ENCODE measurements around the gene LRP8. TPM values are rescaled to one million over a fixed set of nuclear protein-coding genes. Genes with fewer than 3 reads are reported as not detected.

Gene LRP8
- total and polyA plus RNA-seq, 9 of the 15 experiments (the other 6 are each of a cell fraction or from before 2014, with no cell fraction given) = 7.1 to 56.1 (median 31.3) TPM

DNA sequence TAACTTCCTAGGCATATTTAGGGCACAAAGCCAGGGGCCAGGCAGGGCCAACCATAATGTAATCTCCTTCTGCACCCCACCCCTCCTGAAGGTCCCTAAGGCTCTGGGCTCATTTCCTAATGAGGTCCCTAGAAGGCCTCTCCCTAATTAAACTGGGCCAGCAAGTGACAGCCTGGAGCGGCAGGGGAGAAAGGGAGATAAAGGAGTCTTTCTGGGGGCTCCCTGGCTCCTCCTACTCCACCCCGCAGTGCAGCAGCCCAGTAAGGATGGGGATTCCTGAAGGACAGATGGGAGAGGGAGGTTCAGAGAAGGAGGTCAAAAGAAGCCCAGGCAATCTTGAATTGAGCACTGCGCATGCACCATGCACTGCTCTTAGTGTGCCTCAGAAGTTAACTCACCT, 12.8 kb downstream of the LRP8 start:
- H2AFZ ChIP-seq (ENCODE audit: low read depth, low read length) = no peak overlapping the region
- no peak overlapping the region for H3K27ac ChIP-seq (ENCODE audit: extremely low read depth, low read depth, low read length)
- no peaks in the 10 kb centered on the region for H3K9me3 ChIP-seq (replicated peaks; ENCODE audit: control insufficient read depth, insufficient read depth, low read depth, low read length)
- no peak overlapping the region for H3K4me2 ChIP-seq (ENCODE audit: insufficient read depth, low read length)
- in situ Hi-C loops (cut with MboI) = no loop called here
- peaks cover 26% of the 10 kb centered on the region for H4K20me1 ChIP-seq (replicated peaks; ENCODE audit: control insufficient read depth, insufficient read depth, low read length)
- BruUV-seq (replicated peaks) = no TSS peak
- H3K9ac ChIP-seq (ENCODE audit: insufficient read depth in 1 of 2, low read depth in 2 of 2, low read length in 2 of 2) = no peak overlapping the region
- ChIA-PET CTCF (ENCODE audit: low intra/inter-chr PET ratio) (no interaction called here), POLR2A (no interaction called here)
- ATAC-seq = no peak
- 76% methylated on average over 3 of the region's 3 CpGs for WGBS (ENCODE audit: insufficient coverage, low coverage, missing lambda C conversion rate)
- H3K4me3 ChIP-seq = no peak overlapping the region
- peaks cover 0 to 30% of the 10 kb centered on the region in 2 experiments; a peak in 4 of 5 replicates for H3K4me1 ChIP-seq (replicated peaks in 1 of 2; ENCODE audit: control insufficient read depth in 2 of 2, insufficient read depth in 2 of 2, low read length in 2 of 2)
- no peak for DNase-seq (ENCODE audit: extremely low read depth in 1 of 4, low spot score in 3 of 4)
- H3K9me1 ChIP-seq (ENCODE audit: control insufficient read depth, insufficient read depth, low read length) = no peaks in the 10 kb centered on the region
- no peak for FAIRE-seq
- no peaks in the 10 kb centered on the region for H3K27me3 ChIP-seq (ENCODE audit: control insufficient read depth in 2 of 2, insufficient read depth in 2 of 2, low read length in 2 of 2)
- H3K36me3 ChIP-seq (ENCODE audit: control insufficient read depth, insufficient read depth, low read length) = peaks cover 94% of the 10 kb centered on the region; the same call in 2 of the 3 replicates
- intact Hi-C loops (cut with micrococcal nuclease) = no loop called here
- H3K79me2 ChIP-seq (ENCODE audit: control insufficient read depth, insufficient read depth, low read length) = peaks cover 21% of the 10 kb centered on the region; the same call in 2 of the 3 replicates
- TF ChIP-seq NR2C1 (IDR thresholded peaks at IDR 0.05) (no peak), NR2C1 (tag; IDR thresholded peaks at IDR 0.05) (no peak), SP2 (IDR thresholded peaks at IDR 0.05; ENCODE audit: extremely low read depth, low read depth, low read length, poor library complexity, severe bottlenecking) (no peak), PHB (CRISPR knock-in tag; IDR thresholded peaks at IDR 0.05) (no peak), ZNF76 (CRISPR knock-in tag; IDR thresholded peaks at IDR 0.05; ENCODE audit: borderline replicate concordance) (no peak), ZNF668 (CRISPR knock-in tag; IDR thresholded peaks at IDR 0.05) (no peak), BCL6 (CRISPR knock-in tag; IDR thresholded peaks at IDR 0.05) (no peak), KAT2B (IDR thresholded peaks at IDR 0.05; ENCODE audit: low read depth, low read length) (no peak), NFE2 (IDR thresholded peaks at IDR 0.05; ENCODE audit: low read depth) (no peak), TSC22D4 (tag; IDR thresholded peaks at IDR 0.05) (no peak), ZSCAN29 (IDR thresholded peaks at IDR 0.05) (no peak), ZBTB1 (CRISPR knock-in tag; IDR thresholded peaks at IDR 0.05; ENCODE audit: borderline replicate concordance, low read depth) (no peak), POLR2H (tag; IDR thresholded peaks at IDR 0.05; ENCODE audit: low read depth) (no peak)
- TF ChIP-seq, protein P1, sequence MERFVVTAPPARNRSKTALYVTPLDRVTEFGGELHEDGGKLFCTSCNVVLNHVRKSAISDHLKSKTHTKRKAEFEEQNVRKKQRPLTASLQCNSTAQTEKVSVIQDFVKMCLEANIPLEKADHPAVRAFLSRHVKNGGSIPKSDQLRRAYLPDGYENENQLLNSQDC (CRISPR knock-in tag; IDR thresholded peaks at IDR 0.05) = no peak
- TF ChIP-seq, protein P2, sequence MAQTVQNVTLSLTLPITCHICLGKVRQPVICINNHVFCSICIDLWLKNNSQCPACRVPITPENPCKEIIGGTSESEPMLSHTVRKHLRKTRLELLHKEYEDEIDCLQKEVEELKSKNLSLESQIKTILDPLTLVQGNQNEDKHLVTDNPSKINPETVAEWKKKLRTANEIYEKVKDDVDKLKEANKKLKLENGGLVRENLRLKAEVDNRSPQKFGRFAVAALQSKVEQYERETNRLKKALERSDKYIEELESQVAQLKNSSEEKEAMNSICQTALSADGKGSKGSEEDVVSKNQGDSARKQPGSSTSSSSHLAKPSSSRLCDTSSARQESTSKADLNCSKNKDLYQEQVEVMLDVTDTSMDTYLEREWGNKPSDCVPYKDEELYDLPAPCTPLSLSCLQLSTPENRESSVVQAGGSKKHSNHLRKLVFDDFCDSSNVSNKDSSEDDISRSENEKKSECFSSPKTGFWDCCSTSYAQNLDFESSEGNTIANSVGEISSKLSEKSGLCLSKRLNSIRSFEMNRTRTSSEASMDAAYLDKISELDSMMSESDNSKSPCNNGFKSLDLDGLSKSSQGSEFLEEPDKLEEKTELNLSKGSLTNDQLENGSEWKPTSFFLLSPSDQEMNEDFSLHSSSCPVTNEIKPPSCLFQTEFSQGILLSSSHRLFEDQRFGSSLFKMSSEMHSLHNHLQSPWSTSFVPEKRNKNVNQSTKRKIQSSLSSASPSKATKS (CRISPR knock-in tag; IDR thresholded peaks at IDR 0.05) = no peak
- TF ChIP-seq, protein P3, sequence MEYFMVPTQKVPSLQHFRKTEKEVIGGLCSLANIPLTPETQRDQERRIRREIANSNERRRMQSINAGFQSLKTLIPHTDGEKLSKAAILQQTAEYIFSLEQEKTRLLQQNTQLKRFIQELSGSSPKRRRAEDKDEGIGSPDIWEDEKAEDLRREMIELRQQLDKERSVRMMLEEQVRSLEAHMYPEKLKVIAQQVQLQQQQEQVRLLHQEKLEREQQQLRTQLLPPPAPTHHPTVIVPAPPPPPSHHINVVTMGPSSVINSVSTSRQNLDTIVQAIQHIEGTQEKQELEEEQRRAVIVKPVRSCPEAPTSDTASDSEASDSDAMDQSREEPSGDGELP (CRISPR knock-in tag; IDR thresholded peaks at IDR 0.05; ENCODE audit: borderline replicate concordance) = no peak
- TF ChIP-seq, protein P4, sequence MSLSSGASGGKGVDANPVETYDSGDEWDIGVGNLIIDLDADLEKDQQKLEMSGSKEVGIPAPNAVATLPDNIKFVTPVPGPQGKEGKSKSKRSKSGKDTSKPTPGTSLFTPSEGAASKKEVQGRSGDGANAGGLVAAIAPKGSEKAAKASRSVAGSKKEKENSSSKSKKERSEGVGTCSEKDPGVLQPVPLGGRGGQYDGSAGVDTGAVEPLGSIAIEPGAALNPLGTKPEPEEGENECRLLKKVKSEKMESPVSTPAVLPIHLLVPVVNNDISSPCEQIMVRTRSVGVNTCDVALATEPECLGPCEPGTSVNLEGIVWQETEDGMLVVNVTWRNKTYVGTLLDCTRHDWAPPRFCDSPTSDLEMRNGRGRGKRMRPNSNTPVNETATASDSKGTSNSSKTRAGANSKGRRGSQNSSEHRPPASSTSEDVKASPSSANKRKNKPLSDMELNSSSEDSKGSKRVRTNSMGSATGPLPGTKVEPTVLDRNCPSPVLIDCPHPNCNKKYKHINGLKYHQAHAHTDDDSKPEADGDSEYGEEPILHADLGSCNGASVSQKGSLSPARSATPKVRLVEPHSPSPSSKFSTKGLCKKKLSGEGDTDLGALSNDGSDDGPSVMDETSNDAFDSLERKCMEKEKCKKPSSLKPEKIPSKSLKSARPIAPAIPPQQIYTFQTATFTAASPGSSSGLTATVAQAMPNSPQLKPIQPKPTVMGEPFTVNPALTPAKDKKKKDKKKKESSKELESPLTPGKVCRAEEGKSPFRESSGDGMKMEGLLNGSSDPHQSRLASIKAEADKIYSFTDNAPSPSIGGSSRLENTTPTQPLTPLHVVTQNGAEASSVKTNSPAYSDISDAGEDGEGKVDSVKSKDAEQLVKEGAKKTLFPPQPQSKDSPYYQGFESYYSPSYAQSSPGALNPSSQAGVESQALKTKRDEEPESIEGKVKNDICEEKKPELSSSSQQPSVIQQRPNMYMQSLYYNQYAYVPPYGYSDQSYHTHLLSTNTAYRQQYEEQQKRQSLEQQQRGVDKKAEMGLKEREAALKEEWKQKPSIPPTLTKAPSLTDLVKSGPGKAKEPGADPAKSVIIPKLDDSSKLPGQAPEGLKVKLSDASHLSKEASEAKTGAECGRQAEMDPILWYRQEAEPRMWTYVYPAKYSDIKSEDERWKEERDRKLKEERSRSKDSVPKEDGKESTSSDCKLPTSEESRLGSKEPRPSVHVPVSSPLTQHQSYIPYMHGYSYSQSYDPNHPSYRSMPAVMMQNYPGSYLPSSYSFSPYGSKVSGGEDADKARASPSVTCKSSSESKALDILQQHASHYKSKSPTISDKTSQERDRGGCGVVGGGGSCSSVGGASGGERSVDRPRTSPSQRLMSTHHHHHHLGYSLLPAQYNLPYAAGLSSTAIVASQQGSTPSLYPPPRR (CRISPR knock-in tag; IDR thresholded peaks at IDR 0.05; ENCODE audit: borderline replicate concordance) = no peak

Data from K562 (cell line).